Panc1 (cell line): Measurements from ENCODE around the gene IRGC. TPM values are rescaled to one million over a fixed set of nuclear protein-coding genes. Genes with fewer than 3 reads are reported as not detected.

Experiments used
- ATAC-seq: fragments of 200-7000 bp; cut with Tn5 transposase; 2 replicates; pipeline ENCODE4 v1.9.1; 2020; ENCODE audit warnings: mild to moderate bottlenecking, moderate library complexity
- BruUV-seq: library from RNA; stranded (reverse); fragments of 400-500 nt; replicated peaks from 2 replicates; lab custom pipeline; 2021; lab: Mats Ljungman, UMichigan
- CTCF ChIA-PET: fragments of 300-600 bp; sonication (Branson Sonifier 250); formaldehyde crosslinking; loops from one replicate; lab custom pipeline; 2022; ENCODE audit warnings: antibody characterized with exemption; lab: Charles Lee
- POLR2A ChIA-PET: fragments of 300-600 bp; sonication (Branson Sonifier 250); formaldehyde crosslinking; loops from one replicate; lab custom pipeline; 2022; ENCODE audit warnings: antibody characterized with exemption; lab: Charles Lee
- DNase-seq: peaks from one replicate; pipeline ENCODE4 v3.0.0-alpha.2; 2010; ENCODE audit warnings: low read depth, low spot score
- H3K27ac ChIP-seq: 2 replicates; pipeline ENCODE4 v1.5.1; 2011; ENCODE audit warnings: mild to moderate bottlenecking, low read length, inconsistent platforms
- H3K27me3 ChIP-seq: fragments of 200-500 bp; sonication (Bioruptor generic); 2 replicates; pipeline ENCODE4 v1.6.0; 2014; ENCODE audit warnings: low read length, inconsistent platforms; ENCODE audit not compliant: control insufficient read depth, insufficient read depth
- H3K36me3 ChIP-seq: fragments of 200-500 bp; sonication (Bioruptor generic); 2 replicates; pipeline ENCODE4 v1.5.1; 2014; ENCODE audit warnings: inconsistent platforms, mild to moderate bottlenecking, low read length, moderate library complexity; ENCODE audit not compliant: control insufficient read depth, insufficient read depth
- H3K4me1 ChIP-seq: 2 replicates; pipeline ENCODE4 v1.5.1; 2011; ENCODE audit warnings: inconsistent platforms, mild to moderate bottlenecking, low read length, moderate library complexity; ENCODE audit not compliant: control insufficient read depth, insufficient read depth
- H3K4me3 ChIP-seq, 2 experiments: 2 replicates each; pipeline ENCODE4 v1.5.1; 2011 to 2012; ENCODE audit warnings: low read depth in 2 of 2, low read length in 2 of 2, mild to moderate bottlenecking in 2 of 2, inconsistent platforms in 1 of 2, moderate library complexity in 1 of 2
- H3K9me3 ChIP-seq: fragments of 200-500 bp; sonication (Bioruptor generic); 2 replicates; pipeline ENCODE4 v1.5.1; 2014; ENCODE audit warnings: low read depth, mild to moderate bottlenecking, inconsistent platforms, low read length, moderate library complexity; ENCODE audit not compliant: control insufficient read depth, insufficient read depth
- POLR2AphosphoS5 ChIP-seq: IDR thresholded peaks from 2 replicates; pipeline ENCODE4 v1.6.1; 2012; ENCODE audit warnings: mild to moderate bottlenecking, low read depth, low read length, moderate library complexity
- SIN3A ChIP-seq: IDR thresholded peaks from 2 replicates; pipeline ENCODE4 v1.6.1; 2012; ENCODE audit warnings: low read depth, mild to moderate bottlenecking, low read length, moderate library complexity, borderline replicate concordance; ENCODE audit not compliant: insufficient read depth
- TCF7L2 ChIP-seq: IDR thresholded peaks from 2 replicates; pipeline ENCODE4 v1.6.1; 2011; ENCODE audit warnings: mild to moderate bottlenecking, low read depth, low read length, inconsistent platforms
- in situ Hi-C: cut with HindIII; loops from 2 replicates; pipeline ENCODE4 v1.10.0; 2016; ENCODE audit warnings: low sequenced_read_pairs, low pct_unique_long_range_greater_than_20kb
- intact Hi-C: fragments of 100-400 bp; cut with micrococcal nuclease; formaldehyde crosslinking; loops from one replicate; pipeline ENCODE4 v1.10.0; 2022; ENCODE audit not compliant: unreplicated experiment
- total RNA-seq: library from RNA; stranded (reverse); gene quantifications from one replicate; pipeline ENCODE4 v1.2.1, GENCODE V29; 2021; ENCODE audit not compliant: unreplicated experiment
- TF ChIP-seq, protein P1 (sequence below): fragments of 450-650 bp; IDR thresholded peaks from 2 replicates; pipeline ENCODE4 v1.5.1; 2017; ENCODE audit warnings: mild to moderate bottlenecking
- TF ChIP-seq, protein P2 (sequence below), 2 experiments: IDR thresholded peaks; 2 replicates each; pipeline ENCODE4 v1.6.1; 2011 to 2012; ENCODE audit warnings: low read depth in 2 of 2, control low read depth in 1 of 2, low read length in 1 of 2, mild to moderate bottlenecking in 1 of 2, moderate library complexity in 1 of 2; ENCODE audit not compliant: insufficient read depth in 1 of 2

Gene IRGC
- total RNA-seq, 1 experiment from 2014 or later: not detected

DNA sequence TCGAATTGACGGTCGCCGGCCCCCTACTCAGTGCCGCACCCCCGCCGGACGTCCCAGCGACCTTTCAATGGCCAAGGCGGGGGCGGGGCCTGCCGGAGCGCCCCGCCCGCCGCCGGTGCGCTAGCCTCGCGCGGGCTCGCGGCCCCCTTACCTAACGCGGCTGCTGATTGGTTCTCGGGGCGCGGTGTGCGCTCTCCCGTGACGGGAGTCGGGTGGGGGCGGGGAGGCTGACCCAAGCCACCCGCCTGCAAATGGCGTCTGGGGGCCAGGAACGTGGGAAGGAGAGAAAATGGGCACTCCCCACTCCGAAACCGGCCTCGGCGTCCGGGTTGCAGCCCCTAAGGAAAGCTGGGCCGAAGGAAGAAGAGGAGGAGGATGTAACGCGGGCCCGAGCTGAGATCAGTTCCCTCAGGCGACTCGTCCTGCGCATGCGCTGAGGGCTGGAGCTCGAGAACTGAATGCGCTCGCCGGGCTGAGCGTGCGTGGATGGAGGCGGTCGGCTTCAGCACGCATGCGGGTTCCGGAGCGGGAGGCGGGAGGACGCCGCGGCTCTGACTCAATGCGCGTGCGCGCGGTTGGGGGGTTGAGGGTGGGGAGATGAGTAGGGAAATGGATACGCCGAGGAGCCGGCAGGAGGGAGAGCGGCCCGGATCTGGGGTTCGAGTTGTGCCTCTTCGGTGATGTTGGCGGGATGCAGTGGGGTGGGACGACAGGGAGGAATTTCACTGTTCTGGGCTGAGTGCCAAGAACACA is 38.8 kb downstream of the IRGC start, which contains the start of gene SMG9:
Gene SMG9, minus strand, starts transcription at position 460 of the 753 bp plus-strand sequence. CDS start 4,221 bp downstream, outside the sequence.
- TF ChIP-seq POLR2AphosphoS5: peak; percentile 63
- TF ChIP-seq SIN3A: no peak
- TF ChIP-seq, protein P1, sequence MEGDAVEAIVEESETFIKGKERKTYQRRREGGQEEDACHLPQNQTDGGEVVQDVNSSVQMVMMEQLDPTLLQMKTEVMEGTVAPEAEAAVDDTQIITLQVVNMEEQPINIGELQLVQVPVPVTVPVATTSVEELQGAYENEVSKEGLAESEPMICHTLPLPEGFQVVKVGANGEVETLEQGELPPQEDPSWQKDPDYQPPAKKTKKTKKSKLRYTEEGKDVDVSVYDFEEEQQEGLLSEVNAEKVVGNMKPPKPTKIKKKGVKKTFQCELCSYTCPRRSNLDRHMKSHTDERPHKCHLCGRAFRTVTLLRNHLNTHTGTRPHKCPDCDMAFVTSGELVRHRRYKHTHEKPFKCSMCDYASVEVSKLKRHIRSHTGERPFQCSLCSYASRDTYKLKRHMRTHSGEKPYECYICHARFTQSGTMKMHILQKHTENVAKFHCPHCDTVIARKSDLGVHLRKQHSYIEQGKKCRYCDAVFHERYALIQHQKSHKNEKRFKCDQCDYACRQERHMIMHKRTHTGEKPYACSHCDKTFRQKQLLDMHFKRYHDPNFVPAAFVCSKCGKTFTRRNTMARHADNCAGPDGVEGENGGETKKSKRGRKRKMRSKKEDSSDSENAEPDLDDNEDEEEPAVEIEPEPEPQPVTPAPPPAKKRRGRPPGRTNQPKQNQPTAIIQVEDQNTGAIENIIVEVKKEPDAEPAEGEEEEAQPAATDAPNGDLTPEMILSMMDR: no peak
- TF ChIP-seq, protein P2, sequence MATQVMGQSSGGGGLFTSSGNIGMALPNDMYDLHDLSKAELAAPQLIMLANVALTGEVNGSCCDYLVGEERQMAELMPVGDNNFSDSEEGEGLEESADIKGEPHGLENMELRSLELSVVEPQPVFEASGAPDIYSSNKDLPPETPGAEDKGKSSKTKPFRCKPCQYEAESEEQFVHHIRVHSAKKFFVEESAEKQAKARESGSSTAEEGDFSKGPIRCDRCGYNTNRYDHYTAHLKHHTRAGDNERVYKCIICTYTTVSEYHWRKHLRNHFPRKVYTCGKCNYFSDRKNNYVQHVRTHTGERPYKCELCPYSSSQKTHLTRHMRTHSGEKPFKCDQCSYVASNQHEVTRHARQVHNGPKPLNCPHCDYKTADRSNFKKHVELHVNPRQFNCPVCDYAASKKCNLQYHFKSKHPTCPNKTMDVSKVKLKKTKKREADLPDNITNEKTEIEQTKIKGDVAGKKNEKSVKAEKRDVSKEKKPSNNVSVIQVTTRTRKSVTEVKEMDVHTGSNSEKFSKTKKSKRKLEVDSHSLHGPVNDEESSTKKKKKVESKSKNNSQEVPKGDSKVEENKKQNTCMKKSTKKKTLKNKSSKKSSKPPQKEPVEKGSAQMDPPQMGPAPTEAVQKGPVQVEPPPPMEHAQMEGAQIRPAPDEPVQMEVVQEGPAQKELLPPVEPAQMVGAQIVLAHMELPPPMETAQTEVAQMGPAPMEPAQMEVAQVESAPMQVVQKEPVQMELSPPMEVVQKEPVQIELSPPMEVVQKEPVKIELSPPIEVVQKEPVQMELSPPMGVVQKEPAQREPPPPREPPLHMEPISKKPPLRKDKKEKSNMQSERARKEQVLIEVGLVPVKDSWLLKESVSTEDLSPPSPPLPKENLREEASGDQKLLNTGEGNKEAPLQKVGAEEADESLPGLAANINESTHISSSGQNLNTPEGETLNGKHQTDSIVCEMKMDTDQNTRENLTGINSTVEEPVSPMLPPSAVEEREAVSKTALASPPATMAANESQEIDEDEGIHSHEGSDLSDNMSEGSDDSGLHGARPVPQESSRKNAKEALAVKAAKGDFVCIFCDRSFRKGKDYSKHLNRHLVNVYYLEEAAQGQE (IDR thresholded peaks at IDR 0.05; ENCODE audit: insufficient read depth in 1 of 2, low read depth in 2 of 2, low read length in 1 of 2): peak in 1 of 2 experiments; percentile 32; a peak in 1 of 4 replicates
- DNase-seq (peak; percentile 76), ATAC-seq (peak; percentile 91)
- Histone ChIP-seq H3K4me1 (peaks cover 26% of the 10 kb centered on the region), H3K9me3 (no peaks in the 10 kb centered on the region), H3K4me3 (peak within 1 kb of the TSS; percentile 85 to 86), H3K27me3 (no peaks in the 10 kb centered on the region), H3K36me3 (peaks cover 1% of the 10 kb centered on the region), H3K27ac (peak within 1 kb of the TSS; percentile 88)
- in situ Hi-C loops (no loop called here), intact Hi-C loops (no loop called here)
- ChIA-PET CTCF (interaction anchor here (0.9 kb wide), 1 partner anchor 30 kb away, joined by 5 read pairs; no protein-coding TSS in a partner anchor), POLR2A (no interaction called here)
- BruUV-seq: no TSS peak

DNA sequence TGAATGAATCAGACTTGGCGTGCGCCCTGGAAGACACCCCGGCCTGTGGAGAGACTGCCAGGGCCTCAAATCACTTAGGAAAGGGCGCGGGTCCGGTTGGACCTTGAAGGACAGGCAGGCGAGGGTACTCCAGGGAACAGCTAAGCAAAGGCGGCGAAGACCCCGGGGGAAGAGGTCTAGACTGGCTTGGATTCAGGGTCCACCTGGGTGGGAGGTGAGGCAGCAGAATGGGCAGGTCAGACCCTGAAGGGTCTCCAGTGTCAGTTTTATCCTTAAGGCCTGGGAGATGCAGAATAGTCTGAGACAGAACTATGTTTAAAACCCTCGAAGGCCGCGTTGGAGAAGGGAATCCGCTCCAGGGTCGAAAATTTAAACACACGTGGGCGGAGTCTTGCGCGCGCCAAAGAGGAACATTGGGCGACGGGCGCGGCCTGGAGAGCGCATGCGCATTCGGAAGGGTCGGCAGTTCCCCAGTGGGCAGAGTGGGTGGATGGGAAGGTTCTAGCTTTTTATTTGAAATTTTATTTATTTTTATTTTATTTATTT is 39.5 kb downstream of the IRGC start:
- H3K36me3 ChIP-seq: no peaks in the 10 kb centered on the region; the same call in 1 of the 2 replicates
- ATAC-seq (peak; percentile 41), DNase-seq (no peak)
- H3K9me3 ChIP-seq: no peaks in the 10 kb centered on the region
- ChIA-PET CTCF (interaction anchor here (0.9 kb wide), 1 partner anchor 30 kb away, joined by 5 read pairs; no protein-coding TSS in a partner anchor), POLR2A (no interaction called here)
- H3K27me3 ChIP-seq: no peaks in the 10 kb centered on the region
- peak overlapping the region; percentile 85 to 86 for H3K4me3 ChIP-seq
- intact Hi-C loops: no loop called here
- TF ChIP-seq TCF7L2 (no peak), SIN3A (0 out of 2 replicates have a peak, but pooled peaks have one; percentile 24), POLR2AphosphoS5 (0 out of 2 replicates have a peak, but pooled peaks have one; percentile 20)
- peaks cover 26% of the 10 kb centered on the region for H3K4me1 ChIP-seq
- BruUV-seq: TSS peak; percentile 99
- in situ Hi-C loops: no loop called here
- H3K27ac ChIP-seq: peak overlapping the region; percentile 88
